Endothelial cell of umbilical vein (primary cell): ENCODE data around the gene BIRC5. TPM values are rescaled to one million over a fixed set of nuclear protein-coding genes. Genes with fewer than 3 reads are reported as not detected.

Source experiments
- BruUV-seq: library from RNA; stranded (reverse); fragments of 400-500 nt; replicated peaks from 2 replicates; lab custom pipeline; 2021; lab: Mats Ljungman, UMichigan
- CTCF ChIA-PET: fragments of 300-600, 350-600 bp; sonication (Branson Sonifier 250); formaldehyde crosslinking; loops from one replicate; lab custom pipeline; 2021; ENCODE audit warnings: antibody characterized with exemption, inconsistent platforms; lab: Charles Lee
- POLR2A ChIA-PET: fragments of 300-600, 350-600 bp; sonication (Branson Sonifier 250); formaldehyde crosslinking; loops from one replicate; lab custom pipeline; 2021; ENCODE audit warnings: antibody characterized with exemption, inconsistent platforms; lab: Charles Lee
- DNase-seq: peaks from one replicate; pipeline ENCODE4 v3.0.0-alpha.2; 2011; ENCODE audit warnings: low read depth, low spot score
- FAIRE-seq: peaks from 2 replicates; lab custom pipeline; 2011; peaks lifted over from hg19 to GRCh38; lab: Jason Lieb, UNC
- H2AFZ ChIP-seq: 2 replicates; pipeline ENCODE4 v1.6.0; 2012; ENCODE audit warnings: low read depth, low read length, control low read depth, inconsistent platforms
- H3K27ac ChIP-seq: 2 replicates; pipeline ENCODE4 v1.5.1; 2011; ENCODE audit warnings: low read depth, mild to moderate bottlenecking, control low read depth, low read length, moderate library complexity; ENCODE audit not compliant: insufficient read depth
- H3K27me3 ChIP-seq, 2 experiments: 2 replicates each; pipeline versions ENCODE4 v1.6.0 to v1.6.1; 2011; ENCODE audit warnings: low read length in 2 of 2, mixed read lengths in 1 of 2; ENCODE audit not compliant: control insufficient read depth in 2 of 2, insufficient read depth in 2 of 2
- H3K36me3 ChIP-seq, 2 experiments: 2 replicates in 1 of 2; 3 replicates in 1 of 2; pipeline ENCODE4 v1.5.1; 2011; ENCODE audit warnings: low read length in 2 of 2, mild to moderate bottlenecking in 1 of 2, moderate library complexity in 1 of 2; ENCODE audit not compliant: control insufficient read depth in 2 of 2, insufficient read depth in 2 of 2; ENCODE audit errors: extremely low read depth in 1 of 2
- H3K4me1 ChIP-seq: 3 replicates; pipeline ENCODE4 v1.5.1; 2011; ENCODE audit warnings: mild to moderate bottlenecking, low read length; ENCODE audit not compliant: control insufficient read depth, insufficient read depth; ENCODE audit errors: extremely low read depth
- H3K4me2 ChIP-seq: 2 replicates; pipeline ENCODE4 v1.6.1; 2011; ENCODE audit warnings: low read length, control low read depth, mixed read lengths; ENCODE audit not compliant: insufficient read depth
- H3K4me3 ChIP-seq, 3 experiments: fragments of 200-600 bp in 1 of 3; sonication (generic), shearing (Covaris generic) in 1 of 3; replicated peaks in 1 of 3; 2 replicates each; pipeline ENCODE4 v1.5.1; 2011 to 2016; ENCODE audit warnings: control low read depth in 3 of 3, low read length in 3 of 3, mild to moderate bottlenecking in 2 of 3, inconsistent platforms in 1 of 3, low read depth in 1 of 3, moderate library complexity in 1 of 3; ENCODE audit not compliant: insufficient read depth in 1 of 3
- H3K79me2 ChIP-seq: 2 replicates; pipeline ENCODE4 v1.6.0; 2012; ENCODE audit warnings: low read length, inconsistent platforms; ENCODE audit not compliant: control insufficient read depth, insufficient read depth
- H3K9ac ChIP-seq: replicated peaks from 2 replicates; pipeline ENCODE3; 2011; ENCODE audit warnings: low read length, control low read depth; ENCODE audit not compliant: insufficient read depth; ENCODE audit errors: extremely low read depth
- H3K9me1 ChIP-seq: replicated peaks from 3 replicates; pipeline ENCODE4 v1.6.0; 2011; ENCODE audit warnings: mild to moderate bottlenecking, low read length; ENCODE audit not compliant: control insufficient read depth, insufficient read depth; ENCODE audit errors: extremely low read depth
- H3K9me3 ChIP-seq: replicated peaks from 2 replicates; pipeline ENCODE4 v1.5.1; 2012; ENCODE audit warnings: low read length, inconsistent platforms; ENCODE audit not compliant: control insufficient read depth, insufficient read depth
- H4K20me1 ChIP-seq: replicated peaks from 2 replicates; pipeline ENCODE3; 2011; ENCODE audit warnings: mild to moderate bottlenecking, low read length; ENCODE audit not compliant: control insufficient read depth, insufficient read depth; ENCODE audit errors: extremely low read depth
- EZH2 ChIP-seq: IDR thresholded peaks from 2 replicates; pipeline ENCODE4 v1.6.1; 2012; ENCODE audit warnings: borderline replicate concordance, low read depth, mild to moderate bottlenecking, moderate library complexity, low read length, inconsistent platforms; ENCODE audit not compliant: severe bottlenecking
- FOS ChIP-seq: IDR thresholded peaks from 2 replicates; pipeline ENCODE4 v1.6.1; 2011; ENCODE audit warnings: mild to moderate bottlenecking, low read length, moderate library complexity, borderline replicate concordance; ENCODE audit not compliant: insufficient read depth
- GATA2 ChIP-seq: IDR thresholded peaks from 2 replicates; pipeline ENCODE4 v1.7.0; 2011; ENCODE audit warnings: low read depth, mild to moderate bottlenecking, moderate library complexity, mixed read lengths, low read length; ENCODE audit not compliant: insufficient read length, insufficient read depth
- JUN ChIP-seq: IDR thresholded peaks from 2 replicates; pipeline ENCODE4 v1.6.1; 2011; ENCODE audit warnings: borderline replicate concordance, low read depth; ENCODE audit not compliant: insufficient read length, insufficient read depth
- MAX ChIP-seq: IDR thresholded peaks from 2 replicates; pipeline ENCODE4 v1.6.1; 2011; ENCODE audit not compliant: insufficient read depth, insufficient read length
- MYC ChIP-seq: IDR thresholded peaks from one replicate; pipeline ENCODE4 v1.6.1; 2011; ENCODE audit warnings: mild to moderate bottlenecking, low read depth, low read length
- POLR2A ChIP-seq: IDR thresholded peaks from 2 replicates; pipeline ENCODE4 v1.6.1; 2012; ENCODE audit warnings: low read depth, mild to moderate bottlenecking, control low read depth, low read length
- POLR2AphosphoS5 ChIP-seq: IDR thresholded peaks from 2 replicates; pipeline ENCODE4 v1.6.1; 2012; ENCODE audit warnings: low read depth, mild to moderate bottlenecking, control low read depth, low read length, moderate library complexity; ENCODE audit not compliant: insufficient read depth
- dilution Hi-C: fragments of 300-500 bp; cut with MboI; formaldehyde crosslinking; loops from one replicate; pipeline ENCODE4 v1.15.0; 2019; ENCODE audit warnings: low sequenced_read_pairs; ENCODE audit not compliant: extremely low pct_ligation_motif_present
- intact Hi-C: fragments of 100-400 bp; cut with micrococcal nuclease; formaldehyde crosslinking; loops from one replicate; pipeline ENCODE4 v1.10.0; 2022
- polyA plus RNA-seq, 4 experiments: library from polyadenylated mRNA; depleted of rRNA in 3 of 4; stranded (reverse) in 3 of 4; unstranded in 1 of 4; fragments of >200 nt; gene quantifications; 2 replicates each; pipeline versions ENCODE4 v1.2.1 to v1.2.3, GENCODE V29; 2011 to 2012; ENCODE audit warnings: missing spikeins in 1 of 4
- total RNA-seq: library from RNA; stranded (reverse); gene quantifications from 2 replicates; pipeline ENCODE4 v1.2.3, GENCODE V29; 2021
- TF ChIP-seq, protein P1 (sequence below), 2 donors: IDR thresholded peaks; 1 replicate in 1 of 2; 2 replicates in 1 of 2; pipeline ENCODE4 v1.5.1; 2011; ENCODE audit warnings: low read length in 2 of 2, mild to moderate bottlenecking in 2 of 2, moderate library complexity in 2 of 2, control low read depth in 1 of 2, inconsistent platforms in 1 of 2, low read depth in 1 of 2; ENCODE audit not compliant: insufficient read depth in 1 of 2; ENCODE audit errors: extremely low read depth in 1 of 2

Gene BIRC5
- total and polyA plus RNA-seq, 2 donors (not counting 3 experiments of a cell fraction or from before 2014, with no cell fraction given) = 32.8 to 74.6 TPM

DNA sequence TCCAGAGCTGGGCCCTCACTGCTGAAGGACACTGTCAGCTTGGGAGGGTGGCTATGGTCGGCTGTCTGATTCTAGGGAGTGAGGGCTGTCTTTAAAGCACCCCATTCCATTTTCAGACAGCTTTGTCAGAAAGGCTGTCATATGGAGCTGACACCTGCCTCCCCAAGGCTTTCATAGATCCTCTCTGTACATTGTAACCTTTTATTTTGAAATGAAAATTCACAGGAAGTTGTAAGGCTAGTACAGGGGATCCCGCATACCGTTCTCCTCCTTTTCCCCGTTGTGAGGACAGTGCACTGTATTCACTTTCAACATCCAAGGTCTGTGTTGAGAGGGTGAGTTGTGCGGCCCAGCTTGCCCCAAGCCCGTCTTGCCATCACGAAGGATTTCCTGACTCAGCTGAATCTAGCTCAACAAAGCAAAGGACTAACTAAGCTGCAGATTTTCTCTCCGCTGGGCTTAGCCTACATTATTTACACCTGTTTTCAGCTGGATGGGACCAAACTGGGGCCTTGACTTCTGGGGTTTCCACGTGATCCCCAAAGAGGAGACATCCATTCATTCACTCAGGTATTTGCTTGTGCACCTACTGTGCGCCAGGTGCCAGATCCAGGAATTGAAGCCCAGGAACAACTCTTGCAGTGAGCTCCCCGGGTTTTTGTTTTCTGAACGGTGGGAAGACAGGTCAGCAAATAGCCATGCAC, 12.2 kb downstream of the BIRC5 start:
- Histone ChIP-seq H3K4me2 (no peak overlapping the region), H3K9ac (no peak overlapping the region), H3K36me3 (no peaks in the 10 kb centered on the region), H3K79me2 (no peaks in the 10 kb centered on the region), H3K4me3 (no peak overlapping the region), H3K27me3 (peaks cover 10 to 14% of the 10 kb centered on the region in 2 experiments), H3K9me3 (no peaks in the 10 kb centered on the region), H3K27ac (no peak overlapping the region), H4K20me1 (no peaks in the 10 kb centered on the region), H2AFZ (no peak overlapping the region), H3K4me1 (peaks cover 31% of the 10 kb centered on the region), H3K9me1 (no peaks in the 10 kb centered on the region)
- BruUV-seq = no TSS peak
- ChIA-PET CTCF (interaction anchor here (0.9 to 5.6 kb wide), 3 partner anchors 24 to 196 kb away, joined by 3 to 39 read pairs (median 3); no protein-coding TSS in a partner anchor), POLR2A (no interaction called here)
- TF ChIP-seq, protein P1, sequence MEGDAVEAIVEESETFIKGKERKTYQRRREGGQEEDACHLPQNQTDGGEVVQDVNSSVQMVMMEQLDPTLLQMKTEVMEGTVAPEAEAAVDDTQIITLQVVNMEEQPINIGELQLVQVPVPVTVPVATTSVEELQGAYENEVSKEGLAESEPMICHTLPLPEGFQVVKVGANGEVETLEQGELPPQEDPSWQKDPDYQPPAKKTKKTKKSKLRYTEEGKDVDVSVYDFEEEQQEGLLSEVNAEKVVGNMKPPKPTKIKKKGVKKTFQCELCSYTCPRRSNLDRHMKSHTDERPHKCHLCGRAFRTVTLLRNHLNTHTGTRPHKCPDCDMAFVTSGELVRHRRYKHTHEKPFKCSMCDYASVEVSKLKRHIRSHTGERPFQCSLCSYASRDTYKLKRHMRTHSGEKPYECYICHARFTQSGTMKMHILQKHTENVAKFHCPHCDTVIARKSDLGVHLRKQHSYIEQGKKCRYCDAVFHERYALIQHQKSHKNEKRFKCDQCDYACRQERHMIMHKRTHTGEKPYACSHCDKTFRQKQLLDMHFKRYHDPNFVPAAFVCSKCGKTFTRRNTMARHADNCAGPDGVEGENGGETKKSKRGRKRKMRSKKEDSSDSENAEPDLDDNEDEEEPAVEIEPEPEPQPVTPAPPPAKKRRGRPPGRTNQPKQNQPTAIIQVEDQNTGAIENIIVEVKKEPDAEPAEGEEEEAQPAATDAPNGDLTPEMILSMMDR (IDR thresholded peaks at IDR 0.05; ENCODE audit: extremely low read depth in 1 of 2, insufficient read depth in 1 of 2, low read depth in 1 of 2, low read length in 2 of 2) = no peak
- TF ChIP-seq EZH2 = no peak
- TF ChIP-seq JUN = no peak
- no peak for TF ChIP-seq MYC
- no peak for TF ChIP-seq FOS
- TF ChIP-seq POLR2A = no peak
- no peak for TF ChIP-seq GATA2
- no peak for TF ChIP-seq POLR2AphosphoS5
- TF ChIP-seq MAX = no peak
- intact Hi-C loops = no loop called here
- DNase-seq = no peak
- dilution Hi-C loops = no loop called here
- FAIRE-seq = peak; percentile 12
